Aorta (tissue), 5 donors: ENCODE results near the gene SMAP1. TPM values are rescaled to one million over a fixed set of nuclear protein-coding genes. Genes with fewer than 3 reads are reported as not detected.
A peak's percentile ranks its signal among the peaks of the same experiment; 100 is the strongest.

ENCODE experiments used
- ATAC-seq: fragments of 200-7000 bp; cut with Tn5 transposase; one replicate; pipeline ENCODE4 v1.9.1; 2022; ENCODE audit warnings: moderate library complexity; ENCODE audit not compliant: low FRiP score
- DNase-seq, 2 donors: peaks; one replicate each; pipeline ENCODE4 v3.0.0-alpha.2; 2020
- H3K27ac ChIP-seq, 2 donors: one replicate each; pipeline ENCODE4 v1.5.1; 2013; ENCODE audit warnings: low read length in 2 of 2, mild to moderate bottlenecking in 2 of 2, moderate library complexity in 2 of 2, control low read depth in 1 of 2, inconsistent platforms in 1 of 2, low read depth in 1 of 2
- H3K27me3 ChIP-seq, 2 donors: one replicate each; pipeline ENCODE4 v1.6.1; 2013; ENCODE audit warnings: control low read depth in 1 of 2, low read length in 1 of 2, mild to moderate bottlenecking in 1 of 2, moderate library complexity in 1 of 2; ENCODE audit not compliant: insufficient read depth in 2 of 2, control insufficient read depth in 1 of 2
- H3K36me3 ChIP-seq, 2 donors: one replicate each; pipeline ENCODE4 v1.6.1; 2013; ENCODE audit warnings: control low read depth in 1 of 2, low read length in 1 of 2, mild to moderate bottlenecking in 1 of 2; ENCODE audit not compliant: insufficient read depth in 2 of 2, control insufficient read depth in 1 of 2
- H3K4me1 ChIP-seq, 2 donors: one replicate each; pipeline ENCODE4 v1.6.1; 2013; ENCODE audit warnings: low read length in 2 of 2, control low read depth in 1 of 2, mild to moderate bottlenecking in 1 of 2, moderate library complexity in 1 of 2; ENCODE audit not compliant: insufficient read depth in 2 of 2, control insufficient read depth in 1 of 2
- H3K4me3 ChIP-seq, 2 donors: one replicate each; pipeline ENCODE4 v1.5.1; 2013; ENCODE audit warnings: low read length in 2 of 2, control low read depth in 1 of 2, mild to moderate bottlenecking in 1 of 2
- H3K9me3 ChIP-seq: one replicate; pipeline ENCODE4 v1.6.1; 2013; ENCODE audit warnings: mild to moderate bottlenecking, low read length; ENCODE audit not compliant: control insufficient read depth
- WGBS, 2 donors: extraction: QIAGEN DNeasy Blood & Tissue Kit; methylation state at CpG; one replicate each; pipeline ENCODE4 v1.1.7; 2013; 5-methylcytosine and 5-hydroxymethylcytosine counted together
- intact Hi-C, 2 donors: fragments of 100-400 bp; cut with DNase I; formaldehyde crosslinking; loops; one replicate each; pipeline versions ENCODE4 v1.14.2 to v1.15.0; 2022
- long read RNA-seq, 2 donors: library from polyadenylated mRNA; unstranded; transcript quantifications; one replicate each; pipeline ENCODE4 v2.0.0, GENCODE V29; 2020 to 2021
- polyA plus RNA-seq, 2 donors: library from polyadenylated mRNA; stranded (reverse); fragments of 200-250 nt; gene quantifications; one replicate each; pipeline ENCODE4 v1.2.3, GENCODE V29; 2013
- total RNA-seq, 2 donors: library from RNA; stranded (reverse); fragmentation: NEBNext Ultra II Directional; extraction: Animal tissue kit (Norgen Biotek cat#: 25700); gene quantifications; one replicate each; pipeline ENCODE4 v1.2.1, GENCODE V29; 2021
- donor health status: healthy with polysubstance abuse.
- donor health status: Bipolar disorder and iron deficiency.
- donor health status: DM: no; HTN: no; CAD: no.
- donor health status: DM: no; HTN: no; CAD: no.
- donor health status: DM: yes; HTN: yes; CAD: no.

Gene SMAP1
- total RNA-seq (10 to 100 TPM; 24.5 to 24.7 TPM), polyA plus RNA-seq (10 to 100 TPM; 11.6 to 18.8 TPM)
- long read RNA-seq, donor 1, transcript SMAP1-203 (11 exons, 3,333 nt) = major isoform, 9 of 38 reads
- long read RNA-seq, donor 1, partial matches to known transcripts = 11 of 38 reads
- long read RNA-seq, donor 1, other reads (novel, unspliced or antisense) = 15 of 38 reads
- long read RNA-seq, donor 2, transcript SMAP1-201 (10 exons, 2,403 nt) = major isoform, 6 of 27 reads
- long read RNA-seq, donor 2, partial matches to known transcripts = 7 of 27 reads
- long read RNA-seq, donor 2, other reads (novel, unspliced or antisense) = 13 of 27 reads

DNA sequence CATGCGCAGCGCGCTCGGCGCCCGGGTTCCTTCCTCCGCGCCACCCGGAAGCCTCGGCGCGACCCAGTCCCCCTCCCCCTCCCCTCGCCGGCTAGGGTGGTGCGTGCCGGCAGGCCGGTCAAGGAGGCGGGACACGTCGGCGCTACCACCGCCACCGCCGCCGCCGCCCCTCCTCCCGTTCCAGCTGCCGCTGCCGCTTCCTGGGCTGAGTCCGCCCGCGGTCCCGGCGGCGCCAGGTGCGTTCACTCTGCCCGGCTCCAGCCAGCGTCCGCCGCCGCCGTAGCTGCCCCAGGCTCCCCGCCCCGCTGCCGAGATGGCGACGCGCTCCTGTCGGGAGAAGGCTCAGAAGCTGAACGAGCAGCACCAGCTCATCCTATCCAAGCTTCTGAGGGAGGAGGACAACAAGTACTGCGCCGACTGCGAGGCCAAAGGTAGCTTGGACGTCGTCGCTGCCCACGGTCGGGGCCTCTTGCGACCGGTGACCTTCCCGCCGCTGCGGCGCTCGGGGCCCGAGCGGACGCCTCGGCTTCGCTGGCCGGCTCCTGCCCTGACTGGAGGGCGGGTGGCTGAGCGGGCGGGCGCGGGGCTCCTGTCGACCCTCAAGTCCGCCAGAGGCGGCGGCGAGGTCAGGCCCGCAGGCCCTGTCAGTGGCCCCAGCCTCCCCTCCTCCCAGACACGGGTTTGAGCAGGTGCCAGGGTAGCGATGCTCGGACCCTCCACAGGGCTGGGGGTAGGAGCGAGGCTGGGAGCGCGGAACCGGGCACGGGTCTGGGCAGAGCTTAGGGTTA lies at the start of gene SMAP1:
TSS of gene SMAP1 (plus strand) at position 173 of the 788 bp plus-strand sequence. CDS start at position 314, 141 bp downstream.
- H3K36me3 ChIP-seq = no peaks in the 10 kb centered on the region
- ATAC-seq = peak; percentile 99
- no peaks in the 10 kb centered on the region for H3K27me3 ChIP-seq
- peaks cover under 1 to 3% of the 10 kb centered on the region in 2 donors for H3K4me1 ChIP-seq
- peak within 1 kb of the TSS; percentile 49 to 98 for H3K4me3 ChIP-seq
- peak; percentile 97 to 98 for DNase-seq
- 0 to 1% methylated on average over 61 to 90 of the region's 90 CpGs for WGBS, 2 donors
- H3K27ac ChIP-seq = peak within 1 kb of the TSS; percentile 43 to 76
- peaks cover 2% of the 10 kb centered on the region for H3K9me3 ChIP-seq
- intact Hi-C loops = loop anchor here in 1 of 2 donors (5.0 to 10.0 kb wide), 2 partner anchors 101 to 253 kb away; partner anchors contain the start of genes FAM135A and SDHAF4

DNA sequence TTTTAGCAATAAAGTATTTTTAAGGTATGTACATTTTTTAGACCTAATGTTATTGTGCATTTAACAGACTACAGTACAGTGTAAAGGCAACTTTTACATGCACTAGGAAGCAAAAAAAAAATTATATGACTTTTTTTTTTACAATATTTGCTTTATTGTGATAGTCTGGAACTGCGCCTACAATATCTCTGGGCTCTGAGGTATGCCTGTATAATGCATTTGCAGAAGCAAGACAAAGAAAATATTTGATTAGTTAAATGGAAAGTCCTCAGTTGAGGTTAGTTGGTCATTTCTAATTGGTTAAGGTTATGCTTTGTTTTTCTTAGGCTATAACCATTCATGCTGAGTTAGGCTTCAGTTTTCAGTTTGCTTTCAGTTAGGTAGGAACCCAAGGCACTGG lies 46.9 kb upstream of the SMAP1 start:
- intact Hi-C loops = no loop called here
- H3K9me3 ChIP-seq = peaks cover 1% of the 10 kb centered on the region

DNA sequence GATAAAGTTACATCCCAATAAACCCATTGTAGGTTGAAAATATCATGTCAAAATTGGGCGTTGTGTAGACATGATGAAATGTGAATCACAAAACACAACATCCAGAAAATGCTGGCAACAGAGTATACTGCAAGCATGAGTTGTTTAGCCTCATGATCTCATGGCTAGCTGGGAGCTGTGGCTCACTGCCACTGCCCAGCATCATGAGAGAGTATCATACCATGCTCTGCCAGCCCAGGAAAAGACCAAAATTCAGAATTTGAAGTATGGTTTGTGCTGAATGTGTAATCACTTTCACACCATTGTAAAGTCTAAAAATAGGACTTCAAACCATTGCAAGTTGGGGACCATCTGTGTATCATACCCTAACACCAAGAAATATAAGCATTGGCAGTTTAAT lies 45.2 kb upstream of the SMAP1 start:
- Histone ChIP-seq H3K27me3 (peaks cover 0 to 1% of the 10 kb centered on the region in 2 donors), H3K4me3 (no peak overlapping the region), H3K9me3 (peaks cover 1% of the 10 kb centered on the region), H3K4me1 (no peaks in the 10 kb centered on the region), H3K36me3 (no peaks in the 10 kb centered on the region), H3K27ac (no peak overlapping the region)
- no peak for ATAC-seq
- 65 to 71% methylated on average over 1 of the region's 1 CpG for WGBS, 2 donors
- intact Hi-C loops = no loop called here
- no peak for DNase-seq

More for the DNA sequence above, 46.9 kb upstream of the SMAP1 start:
- WGBS, 2 donors = 83% methylated on average over 1 of the region's 1 CpG
- Histone ChIP-seq H3K36me3 (no peaks in the 10 kb centered on the region), H3K4me1 (no peaks in the 10 kb centered on the region), H3K27me3 (peaks cover 0 to 1% of the 10 kb centered on the region in 2 donors), H3K4me3 (no peak overlapping the region), H3K27ac (no peak overlapping the region)
- ATAC-seq = no peak
- DNase-seq = no peak

DNA sequence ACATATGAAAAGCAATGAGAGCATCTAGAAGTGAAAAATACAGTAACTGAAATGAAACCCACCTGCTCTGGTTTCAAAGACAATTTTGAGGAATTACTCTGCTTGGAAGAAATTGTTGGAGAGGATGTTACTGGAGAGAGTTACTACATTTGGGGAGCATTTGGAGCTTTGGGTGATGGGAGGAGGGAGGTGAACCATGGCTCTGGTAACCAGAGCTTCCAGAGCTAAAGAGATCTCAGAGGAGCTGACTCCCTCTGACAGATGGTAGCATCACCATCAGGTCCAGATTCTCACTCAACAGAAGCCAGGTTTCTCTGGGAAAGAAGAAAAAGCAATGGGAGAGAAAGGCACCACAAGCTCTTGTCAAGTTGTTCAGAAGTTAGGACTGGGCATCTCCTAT lies 42.2 kb upstream of the SMAP1 start:
- H3K9me3 ChIP-seq = peaks cover 1% of the 10 kb centered on the region
- ATAC-seq = no peak
- H3K36me3 ChIP-seq = no peaks in the 10 kb centered on the region
- DNase-seq = no peak
- intact Hi-C loops = no loop called here
- H3K4me3 ChIP-seq = no peak overlapping the region
- H3K27ac ChIP-seq = no peak overlapping the region
- peaks cover 0 to 1% of the 10 kb centered on the region in 2 donors for H3K27me3 ChIP-seq
- H3K4me1 ChIP-seq = no peaks in the 10 kb centered on the region

DNA sequence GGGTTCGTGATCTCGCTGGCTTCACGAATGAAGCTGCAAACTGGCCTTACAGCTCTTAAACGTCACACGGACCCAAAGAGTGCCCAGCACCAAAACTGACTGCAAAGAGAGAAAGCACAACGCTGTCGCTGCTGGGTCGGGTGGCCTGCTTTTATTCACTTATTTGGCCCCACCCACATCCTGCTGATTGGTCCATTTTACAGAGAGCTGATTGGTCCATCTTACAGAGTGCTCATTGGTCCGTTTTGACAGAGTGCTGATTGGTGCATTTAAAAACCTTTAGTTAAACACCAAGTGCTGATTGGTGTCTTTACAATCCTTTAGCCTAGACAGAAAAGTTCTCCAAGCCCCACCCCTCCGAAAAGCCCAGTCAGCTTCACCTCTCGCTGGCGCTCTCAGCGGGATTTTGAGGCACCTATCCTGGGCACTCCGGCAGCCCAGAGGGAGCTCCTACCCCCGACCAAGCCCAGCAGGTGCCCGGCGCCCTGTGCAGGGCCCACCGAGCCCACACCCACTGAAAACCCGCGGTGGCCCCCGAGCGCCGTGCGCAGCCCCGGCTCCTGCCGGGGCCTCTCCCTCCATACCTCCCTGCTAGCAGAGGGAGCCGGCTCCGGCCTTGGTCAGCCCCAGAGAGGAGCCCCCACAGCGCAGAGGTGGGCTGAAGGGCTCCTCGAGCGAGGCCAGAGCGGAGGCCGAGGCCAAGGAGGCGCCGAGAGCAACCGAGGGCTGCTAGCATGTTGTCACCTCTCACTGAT lies 40.0 kb upstream of the SMAP1 start:
- WGBS, 2 donors = 94 to 97% methylated on average over 36 of the region's 36 CpGs
- no peak for ATAC-seq

DNA sequence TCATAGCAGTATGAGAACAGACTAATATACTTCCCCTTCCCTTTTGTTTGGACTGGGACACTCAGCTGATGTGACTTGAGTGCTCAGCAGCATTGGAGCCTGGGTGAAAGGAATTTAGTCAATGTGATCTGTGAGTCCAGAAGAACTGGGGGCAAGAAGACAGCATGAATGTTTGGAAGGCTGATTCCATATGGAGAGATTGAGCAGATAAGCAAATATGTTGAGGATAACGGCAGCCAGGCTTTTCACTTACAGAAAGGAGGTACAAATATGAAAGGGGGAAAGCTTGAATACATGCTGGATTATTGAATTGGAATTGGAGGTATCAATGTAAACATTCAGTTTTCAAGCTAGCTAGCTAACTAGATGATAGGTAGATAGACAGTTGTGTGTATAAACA lies 37.8 kb upstream of the SMAP1 start:
- no peaks in the 10 kb centered on the region for H3K36me3 ChIP-seq
- no peaks in the 10 kb centered on the region for H3K27me3 ChIP-seq
- no peak for ATAC-seq
- H3K9me3 ChIP-seq = no peaks in the 10 kb centered on the region
- no peak for DNase-seq
- no peak overlapping the region for H3K4me3 ChIP-seq
- WGBS, 2 donors = 47 to 53% methylated on average over 1 of the region's 1 CpG
- intact Hi-C loops = no loop called here
- H3K27ac ChIP-seq = no peak overlapping the region
- H3K4me1 ChIP-seq = no peaks in the 10 kb centered on the region

More for the DNA sequence above, 40.0 kb upstream of the SMAP1 start:
- DNase-seq = no peak
- intact Hi-C loops = no loop called here
- no peak overlapping the region for H3K4me3 ChIP-seq
- peaks cover 0 to 1% of the 10 kb centered on the region in 2 donors for H3K27me3 ChIP-seq
- peaks cover 1% of the 10 kb centered on the region for H3K9me3 ChIP-seq
- no peak overlapping the region for H3K27ac ChIP-seq
- H3K4me1 ChIP-seq = no peaks in the 10 kb centered on the region
- no peaks in the 10 kb centered on the region for H3K36me3 ChIP-seq

DNA sequence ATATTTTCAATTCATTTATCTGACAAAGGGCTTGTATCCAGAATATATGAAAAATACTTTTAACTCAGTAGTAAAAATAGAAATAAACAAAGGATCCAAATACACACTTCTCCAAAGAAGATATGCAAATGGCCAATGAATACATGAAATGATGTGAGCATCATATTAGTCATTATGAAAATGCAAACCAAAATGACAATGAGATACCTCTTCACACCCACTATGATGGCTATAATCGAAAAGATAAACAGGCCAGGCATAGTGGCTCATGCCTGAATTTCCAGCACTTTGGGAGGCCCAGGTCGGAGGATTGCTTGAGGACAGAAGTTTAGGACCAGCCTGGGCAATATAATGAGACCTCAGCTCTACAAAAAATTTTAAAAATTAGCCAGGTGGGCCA lies 33.8 kb upstream of the SMAP1 start:
- WGBS, 2 donors = 78 to 86% methylated on average over 2 of the region's 2 CpGs
- no peak for ATAC-seq

DNA sequence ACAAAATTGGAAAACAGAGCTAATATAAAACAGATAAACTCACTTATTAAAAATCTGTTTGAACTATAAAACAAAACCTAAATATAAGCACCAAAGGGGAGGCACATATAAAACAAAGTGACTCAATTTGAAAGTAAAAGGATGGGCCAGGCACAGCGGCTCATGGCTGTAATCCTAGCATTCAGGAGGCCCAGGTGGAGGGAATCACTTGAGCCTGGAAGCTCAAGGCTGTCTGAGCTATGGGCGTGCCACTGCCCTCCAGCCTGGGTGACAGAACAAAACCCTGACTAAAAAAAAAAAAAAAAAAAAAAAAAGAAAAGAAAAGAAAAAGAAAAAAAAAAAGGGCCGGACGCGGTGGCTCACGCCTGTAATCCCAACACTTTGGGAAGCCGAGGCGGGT lies 31.1 kb upstream of the SMAP1 start:
- Histone ChIP-seq H3K4me3 (no peak overlapping the region), H3K27me3 (no peaks in the 10 kb centered on the region), H3K4me1 (no peaks in the 10 kb centered on the region), H3K36me3 (no peaks in the 10 kb centered on the region), H3K9me3 (no peaks in the 10 kb centered on the region), H3K27ac (no peak overlapping the region)
- 81 to 91% methylated on average over 2 to 8 of the region's 8 CpGs for WGBS, 2 donors
- ATAC-seq = no peak
- intact Hi-C loops = no loop called here
- DNase-seq = no peak

More for the DNA sequence above, 33.8 kb upstream of the SMAP1 start:
- H3K27ac ChIP-seq = no peak overlapping the region
- H3K36me3 ChIP-seq = no peaks in the 10 kb centered on the region
- no peak for DNase-seq
- intact Hi-C loops = no loop called here
- H3K9me3 ChIP-seq = no peaks in the 10 kb centered on the region
- no peaks in the 10 kb centered on the region for H3K27me3 ChIP-seq
- no peak overlapping the region for H3K4me3 ChIP-seq
- H3K4me1 ChIP-seq = no peaks in the 10 kb centered on the region
